ENCODE results near the gene MAL. TPM values are rescaled to one million over a fixed set of nuclear protein-coding genes. Genes with fewer than 3 reads are reported as not detected.

Gene MAL
- total RNA-seq, 1 donor from 2014 or later, result 0.41 TPM

DNA sequence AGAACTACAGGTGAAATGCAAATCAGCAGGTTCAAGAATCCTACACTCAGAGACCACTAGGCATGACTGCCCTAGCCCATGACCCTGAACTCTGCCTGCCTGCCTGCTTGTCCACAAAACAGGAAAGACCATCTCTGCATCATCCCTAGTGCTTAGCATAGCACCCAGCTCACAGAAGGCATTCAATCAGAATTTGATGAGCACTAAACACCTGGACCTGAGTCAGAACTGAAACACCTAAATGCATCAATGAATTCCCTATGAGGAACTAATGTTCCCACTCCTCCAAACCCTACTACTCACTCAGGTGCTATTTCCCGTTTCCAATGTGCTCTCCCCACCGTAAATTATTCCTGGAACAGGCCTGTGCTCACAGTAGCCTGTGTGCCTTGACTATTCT, 74.4 kb downstream of the MAL start:
- peaks cover 30% of the 10 kb centered on the region for H3K36me3 ChIP-seq (ENCODE audit: insufficient read depth, low read length)
- no peak overlapping the region for H3K27ac ChIP-seq (ENCODE audit: low read depth, low read length)
- DNase-seq (ENCODE audit: low read depth) (no peak), FAIRE-seq (no peak)
- peaks cover 34% of the 10 kb centered on the region for H3K36me3 Mint-ChIP-seq (ENCODE audit: low read depth, unreplicated experiment)
- no peak overlapping the region for H2AFZ ChIP-seq (ENCODE audit: low read depth, low read length)
- H4K20me1 ChIP-seq (ENCODE audit: insufficient read depth, low read length), result peaks cover 3% of the 10 kb centered on the region
- no peak overlapping the region for H3K27ac Mint-ChIP-seq (ENCODE audit: unreplicated experiment)
- no peak overlapping the region for H3K4me3 ChIP-seq (ENCODE audit: insufficient read depth, low read depth, low read length)
- no peak for TF ChIP-seq EZH2 (IDR thresholded peaks at IDR 0.05; ENCODE audit: insufficient read depth, low read length)
- TF ChIP-seq, protein P1, sequence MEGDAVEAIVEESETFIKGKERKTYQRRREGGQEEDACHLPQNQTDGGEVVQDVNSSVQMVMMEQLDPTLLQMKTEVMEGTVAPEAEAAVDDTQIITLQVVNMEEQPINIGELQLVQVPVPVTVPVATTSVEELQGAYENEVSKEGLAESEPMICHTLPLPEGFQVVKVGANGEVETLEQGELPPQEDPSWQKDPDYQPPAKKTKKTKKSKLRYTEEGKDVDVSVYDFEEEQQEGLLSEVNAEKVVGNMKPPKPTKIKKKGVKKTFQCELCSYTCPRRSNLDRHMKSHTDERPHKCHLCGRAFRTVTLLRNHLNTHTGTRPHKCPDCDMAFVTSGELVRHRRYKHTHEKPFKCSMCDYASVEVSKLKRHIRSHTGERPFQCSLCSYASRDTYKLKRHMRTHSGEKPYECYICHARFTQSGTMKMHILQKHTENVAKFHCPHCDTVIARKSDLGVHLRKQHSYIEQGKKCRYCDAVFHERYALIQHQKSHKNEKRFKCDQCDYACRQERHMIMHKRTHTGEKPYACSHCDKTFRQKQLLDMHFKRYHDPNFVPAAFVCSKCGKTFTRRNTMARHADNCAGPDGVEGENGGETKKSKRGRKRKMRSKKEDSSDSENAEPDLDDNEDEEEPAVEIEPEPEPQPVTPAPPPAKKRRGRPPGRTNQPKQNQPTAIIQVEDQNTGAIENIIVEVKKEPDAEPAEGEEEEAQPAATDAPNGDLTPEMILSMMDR (IDR thresholded peaks at IDR 0.05; ENCODE audit: insufficient read depth, low read depth, low read length), result no peak
- H3K27me3 ChIP-seq (ENCODE audit: insufficient read depth, low read length), result no peaks in the 10 kb centered on the region
- H3K4me1 ChIP-seq (ENCODE audit: insufficient read depth, low read length), result no peaks in the 10 kb centered on the region
- H3K9me3 Mint-ChIP-seq (ENCODE audit: unreplicated experiment), result peaks cover 2% of the 10 kb centered on the region
- H3K4me3 Mint-ChIP-seq (ENCODE audit: unreplicated experiment), result no peak overlapping the region
- no peaks in the 10 kb centered on the region for H3K9me3 ChIP-seq (ENCODE audit: insufficient read depth, low read depth, low read length)
- no peak overlapping the region for H3K9ac ChIP-seq (ENCODE audit: low read length)
- H3K4me2 ChIP-seq (ENCODE audit: low read length), result no peak overlapping the region
- H3K4me1 Mint-ChIP-seq (ENCODE audit: low read depth, unreplicated experiment), result no peaks in the 10 kb centered on the region
- H3K27me3 Mint-ChIP-seq (ENCODE audit: low read depth, unreplicated experiment), result no peaks in the 10 kb centered on the region
- H3K79me2 ChIP-seq (ENCODE audit: insufficient read depth, low read length), result peaks cover 3% of the 10 kb centered on the region

Other genes starting within 250 kb of the MAL start
- gene TEKT4, start 154.3 kb upstream of the MAL start, total RNA-seq, result not detected in 2 replicates
- 52.7 and 57.4 TPM in 2 replicates for gene MRPS5, start 96.1 kb downstream of the MAL start, total RNA-seq
- gene ZNF514, start 134.1 kb downstream of the MAL start, total RNA-seq, result 7.9 and 8.1 TPM in 2 replicates
- gene ZNF2, start 140.1 kb downstream of the MAL start, total RNA-seq, result 4.1 and 5.5 TPM in 2 replicates
- 4.8 and 5.9 TPM in 2 replicates for gene ZNF892, start 181.8 kb downstream of the MAL start, total RNA-seq
- gene PROM2, start 248.7 kb downstream of the MAL start, total RNA-seq, result 0.93 and 1.2 TPM in 2 replicates